GM19467 (cell line): ENCODE data around the gene FAM53A.
"Not testable (repeated sequence)": the region's sequence is repeated elsewhere in the genome, so short reads cannot be mapped to it uniquely, and the experiment has no call there.

Experiments
- ATAC-seq: cut with Tn5 transposase; IDR thresholded peaks from one replicate; pipeline ENCODE4 v1.9.1; 2021; ENCODE audit warnings: mild to moderate bottlenecking, moderate library complexity; ENCODE audit not compliant: unreplicated experiment

FAM53A gene

GRCh38 chr4:1717129-1718094 lies 33.3 kb upstream of the FAM53A start:
- no peak for ATAC-seq

DNA sequence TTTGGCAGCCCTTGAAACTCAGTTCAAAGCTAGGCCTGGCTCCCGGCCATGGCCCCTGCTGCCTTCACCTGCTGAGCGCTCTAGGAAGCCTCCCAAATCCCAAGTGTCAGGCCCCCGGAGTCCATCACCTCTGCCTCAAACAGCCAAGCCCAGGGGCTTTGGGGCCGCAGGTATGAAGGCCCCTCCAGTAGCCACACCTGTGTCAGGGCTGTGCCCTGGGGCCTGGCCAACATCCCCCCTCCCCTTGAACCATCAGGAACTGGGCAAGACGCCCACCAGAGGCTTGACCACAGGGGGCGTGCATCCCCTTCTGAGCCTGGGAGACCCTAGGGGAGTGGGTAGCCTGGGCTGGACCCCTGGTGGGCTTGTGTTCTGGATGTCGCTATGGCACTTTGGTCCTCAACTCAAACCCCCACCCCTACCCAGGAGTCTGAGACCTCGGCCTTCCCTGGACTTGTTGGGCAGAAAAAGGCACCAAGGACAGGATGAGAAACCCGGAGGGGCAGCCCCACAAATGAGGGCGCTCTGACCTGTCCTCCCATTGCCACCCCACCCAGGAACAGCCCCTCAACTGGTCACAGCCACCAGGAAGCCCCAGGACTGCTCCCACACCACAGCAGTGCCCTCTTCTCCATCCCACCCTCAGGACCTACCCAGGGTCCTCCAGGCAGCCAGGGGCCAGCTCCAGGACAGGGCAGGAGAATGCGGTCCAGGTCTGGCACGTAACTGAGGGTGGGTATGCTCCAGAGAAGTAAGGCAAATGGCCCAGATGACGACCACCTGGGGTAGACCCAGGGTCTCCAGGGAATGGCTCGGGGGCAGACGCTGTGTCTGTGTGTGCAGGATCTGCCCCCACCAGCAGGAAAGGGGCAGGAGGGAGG lies 32.2 kb upstream of the FAM53A start:
- ATAC-seq: no peak

DNA sequence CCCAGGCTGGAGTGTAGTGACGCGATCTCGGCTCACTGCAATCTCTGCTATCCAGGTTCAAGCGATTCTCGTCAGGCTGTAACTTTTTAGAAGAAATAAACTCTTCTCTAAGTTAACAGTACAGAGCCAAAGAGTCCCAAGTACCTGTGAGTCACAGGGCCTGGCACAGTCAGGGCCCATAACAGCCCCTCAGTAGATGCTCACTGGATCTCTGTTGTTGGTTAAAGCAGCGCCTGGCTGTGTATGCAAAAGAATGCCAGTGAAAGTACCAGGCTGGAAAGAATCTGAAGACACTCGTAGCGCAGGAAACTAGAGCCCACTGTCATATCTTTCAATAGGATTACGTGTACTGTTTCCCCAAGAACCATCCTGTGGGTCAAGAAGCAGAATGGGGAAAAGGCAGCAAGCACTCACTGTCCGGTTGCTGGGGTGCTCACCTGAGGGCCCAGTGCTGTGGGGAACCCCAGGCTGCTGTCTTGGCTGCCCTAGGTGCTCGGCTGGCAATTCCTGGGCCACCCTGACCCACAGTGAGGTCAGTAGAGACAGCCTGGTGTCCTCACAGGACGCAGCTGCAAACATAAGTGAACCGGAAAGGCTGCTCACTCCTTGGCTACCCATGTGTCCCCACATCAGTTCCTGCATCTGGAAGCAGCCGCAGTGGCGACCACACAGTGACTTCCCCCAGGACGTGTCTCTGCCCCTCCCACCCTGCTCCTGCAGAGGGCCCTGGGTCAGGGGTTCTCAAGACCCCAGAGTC lies 31.1 kb upstream of the FAM53A start:
- ATAC-seq: no peak

GRCh38 chr4:1714303-1715001 lies 30.3 kb upstream of the FAM53A start:
- no peak for ATAC-seq

GRCh38 chr4:1713003-1713851 lies 29.1 kb upstream of the FAM53A start:
- ATAC-seq: no peak

DNA sequence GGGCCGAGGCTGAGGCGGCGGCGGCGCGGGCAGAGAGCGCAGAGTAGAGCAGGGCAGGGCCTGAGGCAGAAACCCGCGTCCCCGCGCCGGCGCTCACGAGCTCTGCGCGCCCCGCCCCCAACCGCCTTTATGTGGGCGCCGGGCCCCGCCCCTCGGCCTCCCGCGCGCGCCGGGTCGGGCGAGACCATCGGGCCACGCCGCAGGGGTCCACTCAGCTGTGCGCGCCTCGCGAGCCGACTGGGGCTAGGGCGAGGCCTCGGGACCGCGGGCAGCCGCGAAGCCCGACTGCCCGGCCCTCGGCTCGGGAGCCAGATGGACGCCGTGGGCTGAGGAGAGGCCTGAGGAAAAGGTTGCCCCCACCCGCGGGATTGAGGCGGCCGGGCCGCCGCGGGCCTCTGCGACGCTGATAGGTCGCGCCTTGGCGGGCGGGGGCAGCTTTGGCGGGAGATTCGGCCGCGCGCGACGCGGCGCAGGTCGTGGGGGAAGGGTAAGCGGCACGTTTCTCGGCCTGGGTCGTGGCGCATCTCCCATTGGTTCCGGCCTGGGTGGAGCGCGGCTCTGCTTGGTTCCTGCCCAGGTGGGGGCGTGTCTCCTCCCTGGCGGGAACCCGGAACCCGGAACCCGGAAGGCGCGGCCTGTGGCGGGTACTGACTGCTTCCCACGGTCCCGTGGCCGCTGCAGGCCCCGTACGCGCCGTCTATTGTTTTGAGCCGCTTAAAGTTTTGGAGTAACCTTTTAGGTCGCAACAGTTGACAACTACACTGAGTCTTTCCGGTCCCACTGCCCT lies 28.3 kb upstream of the FAM53A start, which contains the start of gene SLBP:
SLBP (minus strand) TSS at position 104 of the 787 bp plus-strand sequence. CDS start 131 bp downstream, outside the sequence.
- ATAC-seq: peak; percentile 65

DNA sequence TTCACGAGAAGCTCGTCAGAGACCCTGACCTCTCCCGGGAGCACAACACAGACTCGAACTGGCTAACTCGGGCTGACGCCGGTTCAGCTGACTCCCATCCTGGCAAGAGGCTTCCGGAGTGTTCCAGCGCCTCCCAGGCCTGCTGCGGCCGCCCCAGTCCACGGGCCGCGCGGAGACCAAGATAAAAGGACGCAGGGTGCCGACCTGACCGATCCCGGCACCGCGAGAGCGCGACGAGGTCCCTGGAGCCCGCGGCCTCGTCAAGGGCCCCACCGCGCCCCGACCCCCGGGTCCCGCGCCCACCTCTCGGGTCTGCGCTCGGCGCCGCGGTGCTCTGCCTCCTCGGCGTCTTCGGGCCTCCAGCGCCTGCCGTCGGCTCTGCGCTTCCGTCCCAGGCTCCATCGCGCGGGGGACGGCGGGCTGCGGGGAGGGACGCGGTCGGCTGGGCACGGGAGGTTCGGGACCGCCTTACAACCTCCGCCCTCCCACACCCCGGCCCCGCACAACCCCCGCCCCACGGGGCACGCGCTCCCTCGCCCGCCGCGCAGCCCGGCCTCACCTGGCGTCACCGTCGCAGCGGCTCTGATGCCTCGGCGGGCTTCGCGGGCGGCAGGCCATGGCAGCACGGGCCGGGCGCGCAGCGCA lies 27.6 kb upstream of the FAM53A start:
- peak; percentile 6 for ATAC-seq

DNA sequence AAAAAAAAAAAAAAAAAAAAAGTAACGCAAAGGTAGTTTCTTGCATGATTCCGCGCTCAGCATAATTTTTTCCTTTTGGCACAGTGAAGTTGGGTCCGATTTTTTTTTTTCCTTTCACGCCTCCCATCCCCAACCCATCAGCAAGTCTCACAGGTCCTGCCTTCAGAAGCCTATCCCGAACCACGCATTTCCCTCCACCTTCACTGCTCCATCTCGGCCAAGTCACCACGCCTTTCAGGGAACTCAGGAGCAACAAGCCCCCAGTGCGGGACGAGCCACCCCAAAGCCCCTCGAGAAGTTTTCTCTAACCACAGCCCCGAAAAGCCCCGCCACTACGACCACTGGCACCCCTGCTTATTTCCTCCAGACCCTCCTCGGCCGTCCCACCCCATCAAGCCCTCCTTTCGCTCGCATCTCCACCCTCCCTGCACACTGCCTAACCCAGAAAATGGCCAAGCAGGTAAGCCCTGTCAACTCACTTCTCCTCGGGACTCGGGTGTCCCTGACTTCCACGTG lies 27.0 kb upstream of the FAM53A start:
- ATAC-seq: no peak

GRCh38 chr4:1708581-1708980 lies 24.5 kb upstream of the FAM53A start:
- no peak for ATAC-seq

GRCh38 chr4:1706358-1706757 lies 22.2 kb upstream of the FAM53A start:
- ATAC-seq: no peak

DNA sequence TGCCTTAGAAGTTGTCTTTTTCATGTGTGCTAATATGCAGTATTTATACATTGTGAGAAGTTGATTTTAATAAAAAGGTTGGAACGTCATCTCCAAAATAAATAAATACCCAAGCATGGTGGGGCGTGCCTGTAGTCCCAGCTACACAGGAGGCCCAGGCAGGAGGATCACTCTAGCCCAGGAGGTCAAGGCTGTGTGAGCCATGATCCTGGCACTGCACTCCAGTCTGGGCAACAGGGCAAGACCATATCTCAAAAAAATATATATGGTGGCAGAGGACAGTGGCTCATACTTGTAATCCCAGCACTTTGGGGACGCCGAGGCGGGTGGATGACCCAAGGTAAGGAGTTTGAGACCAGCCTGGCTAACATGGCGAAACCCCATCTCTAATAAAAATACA lies 21.6 kb upstream of the FAM53A start:
- no peak for ATAC-seq

GRCh38 chr4:1703867-1704266 lies 19.8 kb upstream of the FAM53A start:
- no peak for ATAC-seq

DNA sequence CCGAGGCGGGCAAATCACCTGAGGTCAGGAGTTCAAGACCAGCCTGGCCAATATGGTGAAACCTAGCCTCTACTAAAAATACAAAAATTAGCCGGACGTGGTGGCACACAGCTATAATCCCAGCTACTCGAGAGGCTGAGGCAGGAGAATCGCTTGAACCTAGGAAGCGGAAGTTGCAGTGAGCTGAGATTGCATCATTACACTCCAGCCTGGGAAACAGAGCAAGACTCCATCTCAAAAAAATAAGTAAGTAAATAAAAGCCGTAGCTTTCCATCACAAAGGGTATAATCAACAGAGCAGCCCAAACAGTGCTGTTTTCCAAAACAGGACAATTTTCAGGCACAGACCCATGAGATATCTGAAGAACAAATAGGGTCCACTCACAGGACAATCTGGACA lies 17.6 kb upstream of the FAM53A start:
- not testable (repeated sequence) for ATAC-seq

GRCh38 chr4:1695913-1696312 lies 11.8 kb upstream of the FAM53A start:
- no peak for ATAC-seq

- no peak for ATAC-seq
These were observed 9.2 kb upstream of the FAM53A start for GRCh38 chr4:1693131-1693896.

GRCh38 chr4:1691737-1692373 lies 7.7 kb upstream of the FAM53A start:
- no peak for ATAC-seq

DNA sequence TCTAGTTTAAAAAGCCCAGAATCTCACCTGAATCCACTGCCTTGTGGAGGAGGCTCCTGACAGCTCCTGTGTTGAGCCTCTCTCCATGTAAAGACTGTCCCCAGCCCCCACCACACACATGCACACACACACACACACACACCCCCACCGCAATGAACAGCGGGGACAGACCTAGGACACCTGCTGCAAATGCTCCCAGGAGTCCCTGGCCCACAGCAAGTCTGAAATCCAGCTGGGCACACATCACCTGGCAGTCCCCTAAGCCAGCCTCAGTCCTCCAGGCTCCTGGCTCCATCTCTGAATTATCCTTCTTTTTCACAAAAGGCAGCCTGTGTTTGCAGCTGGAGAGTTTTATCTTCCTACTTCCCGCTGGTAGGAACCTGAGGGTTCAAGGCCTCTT lies 6.6 kb upstream of the FAM53A start:
- no peak for ATAC-seq
